MM.1S (cell line): ENCODE results near the gene IFI6.

ENCODE experiments used
- DNase-seq: peaks from one replicate; pipeline ENCODE4 v3.0.0-alpha.2; 2015
- H2AFZ ChIP-seq: fragments of 300-600 bp; sonication (generic); 2 replicates; pipeline ENCODE4 v1.6.0; 2016; ENCODE audit warnings: antibody characterized with exemption, low read length
- H3F3A ChIP-seq: fragments of 300-600 bp; sonication (generic); 2 replicates; pipeline ENCODE4 v1.6.1; 2016; ENCODE audit warnings: mild to moderate bottlenecking, antibody characterized with exemption, low read length, moderate library complexity, mixed read lengths; ENCODE audit not compliant: insufficient read depth
- H3K27ac ChIP-seq: fragments of 300-600 bp; sonication (generic); 2 replicates; pipeline ENCODE4 v1.5.1; 2016; ENCODE audit warnings: mild to moderate bottlenecking, low read length
- H3K27me3 ChIP-seq: fragments of 300-600 bp; sonication (generic); replicated peaks from 2 replicates; pipeline ENCODE4 v1.6.0; 2016; ENCODE audit warnings: low read length; ENCODE audit not compliant: insufficient read depth
- H3K36me3 ChIP-seq: fragments of 300-600 bp; sonication (generic); replicated peaks from 2 replicates; pipeline ENCODE4 v1.6.1; 2016; ENCODE audit warnings: mild to moderate bottlenecking, low read length, mixed read lengths; ENCODE audit not compliant: insufficient read depth
- H3K4me1 ChIP-seq: fragments of 300-600 bp; sonication (generic); 2 replicates; pipeline ENCODE4 v1.6.1; 2016; ENCODE audit warnings: low read length, mixed read lengths
- H3K4me2 ChIP-seq: fragments of 300-600 bp; sonication (generic); 2 replicates; pipeline ENCODE4 v1.6.0; 2016; ENCODE audit warnings: low read depth, low read length
- H3K4me3 ChIP-seq: fragments of 300-600 bp; sonication (generic); 2 replicates; pipeline ENCODE4 v1.5.1; 2016; ENCODE audit warnings: low read length, mixed read lengths
- H3K79me2 ChIP-seq: fragments of 300-600 bp; sonication (generic); 2 replicates; pipeline ENCODE4 v1.6.1; 2016; ENCODE audit warnings: mixed run types, low read length, mixed read lengths
- H3K9ac ChIP-seq: fragments of 300-600 bp; sonication (generic); 2 replicates; pipeline ENCODE4 v1.6.1; 2016; ENCODE audit warnings: low read length, mixed read lengths
- H3K9me2 ChIP-seq: fragments of 300-600 bp; sonication (generic); replicated peaks from 2 replicates; pipeline ENCODE4 v1.6.1; 2016; ENCODE audit warnings: mild to moderate bottlenecking, low read length, mixed read lengths; ENCODE audit not compliant: insufficient read depth
- H3K9me3 ChIP-seq: fragments of 300-600 bp; sonication (generic); replicated peaks from 2 replicates; pipeline ENCODE4 v1.6.1; 2016; ENCODE audit warnings: mild to moderate bottlenecking, low read length, mixed read lengths; ENCODE audit not compliant: insufficient read depth
- H4K20me1 ChIP-seq: fragments of 300-600 bp; sonication (generic); 2 replicates; pipeline ENCODE4 v1.6.1; 2016; ENCODE audit warnings: mild to moderate bottlenecking, low read length, moderate library complexity, mixed read lengths; ENCODE audit not compliant: insufficient read depth
- EZH2 ChIP-seq: fragments of 300-600 bp; sonication (generic); optimal IDR thresholded peaks from 2 replicates; pipeline ENCODE3; 2017; ENCODE audit warnings: low read depth, mild to moderate bottlenecking, antibody characterized with exemption, low read length, mixed read lengths
- EZH2phosphoT487 ChIP-seq: fragments of 300-600 bp; sonication (generic); IDR thresholded peaks from 2 replicates; pipeline ENCODE4 v1.6.1; 2018; ENCODE audit warnings: antibody characterized with exemption, low read length
- TF ChIP-seq, protein P1 (sequence below): fragments of 300-600 bp; sonication (generic); IDR thresholded peaks from 2 replicates; pipeline ENCODE4 v1.5.1; 2016; ENCODE audit warnings: antibody characterized with exemption, low read length, mixed read lengths

The IFI6 gene

DNA sequence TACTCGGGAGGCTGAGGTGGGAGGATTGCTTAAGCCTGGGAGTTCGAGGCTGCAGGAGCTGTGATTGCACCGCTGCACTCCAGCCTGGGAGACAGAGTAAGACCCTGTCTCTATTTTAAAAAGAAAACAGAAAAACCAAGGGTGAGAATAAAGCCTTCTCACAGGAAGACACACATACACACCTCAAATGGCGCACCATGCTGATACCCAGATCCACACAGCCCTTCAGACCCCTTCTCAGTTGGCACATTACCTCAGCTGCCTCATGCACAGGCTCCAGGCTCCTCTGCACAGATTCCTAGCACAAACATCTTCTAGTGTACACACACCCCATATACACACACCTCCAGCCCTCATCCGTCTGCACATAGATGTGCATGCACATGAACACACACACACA lies 44.9 kb downstream of the IFI6 start:
- Histone ChIP-seq H3K9ac (no peak overlapping the region), H3F3A (no peaks in the 10 kb centered on the region), H3K9me3 (no peaks in the 10 kb centered on the region), H3K4me3 (no peak overlapping the region), H3K27me3 (no peaks in the 10 kb centered on the region), H3K79me2 (no peaks in the 10 kb centered on the region), H3K36me3 (no peaks in the 10 kb centered on the region), H3K4me1 (peaks cover 5% of the 10 kb centered on the region), H3K4me2 (no peak overlapping the region), H4K20me1 (no peaks in the 10 kb centered on the region), H2AFZ (no peak overlapping the region), H3K27ac (no peak overlapping the region), H3K9me2 (no peaks in the 10 kb centered on the region)
- TF ChIP-seq, protein P1, sequence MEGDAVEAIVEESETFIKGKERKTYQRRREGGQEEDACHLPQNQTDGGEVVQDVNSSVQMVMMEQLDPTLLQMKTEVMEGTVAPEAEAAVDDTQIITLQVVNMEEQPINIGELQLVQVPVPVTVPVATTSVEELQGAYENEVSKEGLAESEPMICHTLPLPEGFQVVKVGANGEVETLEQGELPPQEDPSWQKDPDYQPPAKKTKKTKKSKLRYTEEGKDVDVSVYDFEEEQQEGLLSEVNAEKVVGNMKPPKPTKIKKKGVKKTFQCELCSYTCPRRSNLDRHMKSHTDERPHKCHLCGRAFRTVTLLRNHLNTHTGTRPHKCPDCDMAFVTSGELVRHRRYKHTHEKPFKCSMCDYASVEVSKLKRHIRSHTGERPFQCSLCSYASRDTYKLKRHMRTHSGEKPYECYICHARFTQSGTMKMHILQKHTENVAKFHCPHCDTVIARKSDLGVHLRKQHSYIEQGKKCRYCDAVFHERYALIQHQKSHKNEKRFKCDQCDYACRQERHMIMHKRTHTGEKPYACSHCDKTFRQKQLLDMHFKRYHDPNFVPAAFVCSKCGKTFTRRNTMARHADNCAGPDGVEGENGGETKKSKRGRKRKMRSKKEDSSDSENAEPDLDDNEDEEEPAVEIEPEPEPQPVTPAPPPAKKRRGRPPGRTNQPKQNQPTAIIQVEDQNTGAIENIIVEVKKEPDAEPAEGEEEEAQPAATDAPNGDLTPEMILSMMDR: no peak
- TF ChIP-seq EZH2phosphoT487 (no peak), EZH2 (no peak)
- DNase-seq: no peak

GRCh38 chr1:27626031-27626935 lies 45.7 kb downstream of the IFI6 start:
- no peak overlapping the region for H3K4me2 ChIP-seq
- no peak overlapping the region for H2AFZ ChIP-seq
- no peaks in the 10 kb centered on the region for H3F3A ChIP-seq
- no peak overlapping the region for H3K27ac ChIP-seq
- no peaks in the 10 kb centered on the region for H3K27me3 ChIP-seq
- no peaks in the 10 kb centered on the region for H3K9me3 ChIP-seq
- no peak for DNase-seq
- no peaks in the 10 kb centered on the region for H3K36me3 ChIP-seq
- no peaks in the 10 kb centered on the region for H4K20me1 ChIP-seq
- H3K79me2 ChIP-seq: no peaks in the 10 kb centered on the region
- H3K9ac ChIP-seq: no peak overlapping the region
- H3K9me2 ChIP-seq: no peaks in the 10 kb centered on the region
- no peak overlapping the region for H3K4me3 ChIP-seq
- H3K4me1 ChIP-seq: no peaks in the 10 kb centered on the region
- TF ChIP-seq, protein P1: no peak
- TF ChIP-seq EZH2phosphoT487 (no peak), EZH2 (no peak)

DNA sequence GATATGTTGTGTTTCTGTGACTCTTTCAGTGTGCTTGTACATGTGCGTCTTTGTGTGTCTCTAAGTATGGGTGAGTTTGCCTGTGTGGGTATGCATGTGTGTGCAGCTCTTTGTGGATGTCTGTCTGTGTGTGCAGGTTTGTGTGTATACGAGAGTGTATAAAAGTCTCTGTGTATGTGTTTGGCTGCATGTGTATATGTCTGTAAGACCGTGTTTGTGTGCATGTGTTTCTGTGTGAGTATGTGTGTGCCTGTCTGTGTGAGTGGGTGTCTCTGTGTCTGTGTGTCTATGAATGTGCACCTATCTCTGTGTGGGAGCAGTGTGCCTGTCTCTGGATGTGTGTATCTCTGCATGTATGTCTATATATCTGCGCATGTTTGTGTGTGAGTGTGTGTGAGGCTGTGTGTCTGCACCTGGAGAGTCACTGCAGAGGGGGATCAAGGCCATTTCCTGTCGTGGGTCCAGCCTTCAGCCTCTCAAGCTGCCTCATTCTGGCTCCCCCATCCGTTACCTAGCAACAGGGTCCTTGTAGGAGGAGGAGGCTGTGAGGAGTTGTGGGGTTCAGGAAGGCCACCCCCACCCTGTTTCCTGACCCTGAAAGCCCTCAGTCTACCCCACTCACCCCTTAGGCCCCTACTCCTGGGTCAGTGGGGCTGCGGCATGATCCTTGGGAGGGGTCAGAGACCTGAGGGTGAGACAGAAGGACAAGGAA lies 47.4 kb downstream of the IFI6 start:
- Histone ChIP-seq H3K9ac (no peak overlapping the region), H3K79me2 (no peaks in the 10 kb centered on the region), H4K20me1 (no peaks in the 10 kb centered on the region), H3K4me2 (no peak overlapping the region), H3K27ac (no peak overlapping the region), H3K4me3 (no peak overlapping the region), H3K9me3 (no peaks in the 10 kb centered on the region), H3K27me3 (no peaks in the 10 kb centered on the region), H3F3A (no peaks in the 10 kb centered on the region), H3K4me1 (no peaks in the 10 kb centered on the region), H3K9me2 (no peaks in the 10 kb centered on the region), H3K36me3 (no peaks in the 10 kb centered on the region), H2AFZ (no peak overlapping the region)
- TF ChIP-seq EZH2phosphoT487 (no peak), EZH2 (no peak)
- TF ChIP-seq, protein P1: no peak
- DNase-seq: peak; percentile 13
